Activated CD4-positive, alpha-beta memory T cell treated with anti-CD3 and anti-CD28 coated beads, Interleukin-2, amount 10 ng/mL, durations not matched to agents 7 days and 5 days (primary cell): ENCODE results near the gene FAM222A. TPM values are rescaled to one million over a fixed set of nuclear protein-coding genes. Genes with fewer than 3 reads are reported as not detected.

Experiments
- CTCF ChIA-PET: fragments of 350-600 bp; sonication (Branson Sonifier 250); formaldehyde crosslinking; loops from one replicate; lab custom pipeline; 2021; ENCODE audit warnings: antibody characterized with exemption, inconsistent platforms; lab: Charles Lee
- POLR2A ChIA-PET: fragments of 350-600 bp; sonication (Branson Sonifier 250); formaldehyde crosslinking; loops from one replicate; lab custom pipeline; 2021; ENCODE audit warnings: antibody characterized with exemption; lab: Charles Lee
- DNase-seq: peaks from one replicate; pipeline ENCODE4 v3.0.0-alpha.2; 2020
- H3K27ac Mint-ChIP-seq: one replicate; pipeline ENCODE4 v1.8.0; 2021; ENCODE audit warnings: mild to moderate bottlenecking, mixed read lengths
- H3K27me3 Mint-ChIP-seq: one replicate; pipeline ENCODE4 v1.8.0; 2021; ENCODE audit warnings: mixed read lengths
- H3K36me3 Mint-ChIP-seq: one replicate; pipeline ENCODE4 v1.8.0; 2021; ENCODE audit warnings: low read depth, mixed read lengths
- H3K4me1 Mint-ChIP-seq: one replicate; pipeline ENCODE4 v1.8.0; 2021; ENCODE audit warnings: mixed read lengths
- H3K4me3 Mint-ChIP-seq: one replicate; pipeline ENCODE4 v1.8.0; 2021; ENCODE audit warnings: mild to moderate bottlenecking, mixed read lengths
- H3K9me3 Mint-ChIP-seq: one replicate; pipeline ENCODE4 v1.8.0; 2021; ENCODE audit warnings: mixed read lengths
- total RNA-seq, 2 experiments: library from RNA; stranded (reverse); gene quantifications; one replicate each; pipeline ENCODE4 v1.2.3, GENCODE V29; 2021

FAM222A gene
- under 1 TPM; 0.28 to 0.43 TPM for total RNA-seq

DNA sequence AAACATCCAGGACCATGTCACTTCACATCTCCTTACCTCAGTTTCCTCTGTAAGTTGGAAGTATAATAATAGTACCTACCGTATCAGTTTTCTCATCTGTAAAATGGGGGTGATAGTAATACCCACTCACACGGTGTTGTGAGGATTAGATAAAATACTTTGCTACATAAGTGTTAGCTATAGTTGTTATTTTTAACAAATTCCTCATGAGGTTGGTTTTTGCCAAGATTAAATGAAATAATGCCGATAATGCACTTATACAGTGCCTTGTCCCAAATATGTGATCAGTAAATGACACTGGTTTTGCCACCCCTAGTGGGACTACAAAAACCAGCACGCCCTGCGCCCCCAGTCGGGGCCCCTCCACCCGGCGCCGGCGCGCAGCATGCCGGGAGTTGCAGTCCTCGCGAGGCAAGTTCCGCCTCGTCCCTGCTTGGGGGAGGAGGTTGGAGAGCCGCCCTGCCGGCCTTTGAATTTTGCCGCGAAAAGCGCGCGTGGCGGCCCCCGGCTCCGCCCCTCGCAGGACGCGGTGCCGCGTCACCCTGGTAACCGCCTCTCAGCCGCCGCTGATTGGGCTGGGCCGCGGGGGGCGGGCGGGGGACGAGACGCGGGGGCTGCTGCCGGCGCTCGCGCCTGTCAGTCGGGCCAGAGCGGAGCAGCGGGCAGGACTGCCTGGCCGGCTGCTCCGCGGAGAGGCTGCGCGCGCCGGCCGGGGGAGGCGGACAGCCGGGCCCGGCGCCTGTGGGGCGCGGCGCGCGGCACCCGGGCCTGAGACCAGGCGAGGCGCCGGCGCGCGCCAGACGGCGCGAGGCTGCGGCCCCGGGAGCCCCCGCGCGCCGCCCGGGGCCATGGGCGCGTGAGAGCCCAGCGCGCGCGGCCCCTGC lies at the start of gene FAM222A:
Gene FAM222A (plus strand): TSS at position 639 of the 884 bp plus-strand sequence. CDS start 30,322 bp downstream, outside the sequence.
- Mint-ChIP-seq H3K4me1 (peaks cover 9% of the 10 kb centered on the region), H3K36me3 (no peaks in the 10 kb centered on the region), H3K27ac (no peak within 1 kb of the TSS), H3K27me3 (peaks cover 46% of the 10 kb centered on the region), H3K4me3 (peak within 1 kb of the TSS; percentile 64), H3K9me3 (no peaks in the 10 kb centered on the region)
- peak; percentile 95 for DNase-seq
- ChIA-PET CTCF (interaction anchor here (1.0 to 2.9 kb wide), 6 partner anchors 10 to 236 kb away, joined by 3 to 12 read pairs (median 3); partner anchors contain the start of genes KCTD10 and UBE3B), POLR2A (no interaction called here)

DNA sequence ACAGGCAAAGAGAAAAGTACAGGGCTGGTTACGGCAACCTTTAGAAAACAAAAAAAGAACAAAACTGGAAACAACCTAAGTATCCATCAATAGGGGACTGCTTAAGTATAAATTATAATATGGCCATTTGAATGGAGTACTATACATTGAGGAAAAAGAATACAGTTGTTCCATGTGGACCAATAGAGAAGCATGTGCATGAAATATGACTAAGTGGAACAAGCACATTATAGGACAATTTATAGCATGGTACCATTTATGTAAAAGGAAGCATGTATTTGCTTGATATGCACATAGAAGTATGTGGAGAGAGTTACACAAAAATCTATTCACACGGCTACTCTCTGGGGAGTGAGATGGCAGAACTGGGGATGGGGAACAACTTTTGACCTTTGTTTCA lies 49.2 kb upstream of the FAM222A start:
- no peak for DNase-seq
- H3K27ac Mint-ChIP-seq, result no peak overlapping the region
- POLR2A ChIA-PET, result no interaction called here
- CTCF ChIA-PET, result no interaction called here
- H3K4me3 Mint-ChIP-seq, result no peak overlapping the region
- H3K9me3 Mint-ChIP-seq, result no peaks in the 10 kb centered on the region
- peaks cover 4% of the 10 kb centered on the region for H3K27me3 Mint-ChIP-seq
- no peaks in the 10 kb centered on the region for H3K4me1 Mint-ChIP-seq
- no peaks in the 10 kb centered on the region for H3K36me3 Mint-ChIP-seq

DNA sequence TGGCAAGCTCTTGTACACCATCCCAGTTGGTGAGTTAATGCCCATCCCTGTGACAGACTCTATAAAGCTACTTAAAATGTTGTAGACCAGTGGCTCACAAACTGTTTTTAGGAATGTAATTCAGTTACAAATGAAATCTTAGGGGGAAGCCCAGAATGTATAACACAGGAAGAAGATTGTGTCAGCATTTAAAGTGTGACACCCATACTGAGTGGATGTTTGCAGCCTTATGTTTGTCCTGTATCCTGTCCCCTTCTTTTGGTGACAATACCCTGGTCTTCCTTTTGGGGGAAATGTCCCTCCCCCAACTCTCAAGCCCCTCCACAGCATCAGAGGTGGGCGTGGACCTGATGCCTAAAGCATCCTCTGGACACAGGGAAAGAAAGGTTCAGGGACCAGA lies 47.6 kb upstream of the FAM222A start:
- Mint-ChIP-seq H3K36me3 (no peaks in the 10 kb centered on the region), H3K4me1 (no peaks in the 10 kb centered on the region), H3K27me3 (peaks cover 4% of the 10 kb centered on the region), H3K27ac (no peak overlapping the region), H3K4me3 (no peak overlapping the region), H3K9me3 (no peaks in the 10 kb centered on the region)
- DNase-seq, result no peak
- CTCF ChIA-PET, result no interaction called here
- POLR2A ChIA-PET, result no interaction called here

DNA sequence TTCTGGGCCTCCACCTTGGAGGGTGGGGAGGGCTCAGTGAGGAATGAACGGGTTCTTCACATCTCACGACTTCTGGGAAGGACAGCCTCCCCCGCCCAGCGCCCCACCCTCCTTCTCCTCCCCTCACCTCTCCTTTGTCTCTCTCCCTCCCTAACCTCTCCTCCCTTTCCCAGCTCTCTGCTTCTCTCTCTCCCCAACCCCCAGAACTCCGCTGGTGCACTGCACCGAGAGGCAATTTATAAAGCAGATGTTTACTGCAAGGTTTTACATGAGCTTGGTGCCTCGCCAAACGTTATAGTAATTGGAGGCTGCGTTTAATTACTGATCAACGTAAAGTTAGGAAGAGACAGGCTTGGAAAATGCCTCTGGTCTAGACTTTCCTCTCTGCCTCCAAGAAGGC lies 42.9 kb upstream of the FAM222A start:
- H3K4me3 Mint-ChIP-seq, result no peak overlapping the region
- ChIA-PET POLR2A (no interaction called here), CTCF (no interaction called here)
- no peaks in the 10 kb centered on the region for H3K9me3 Mint-ChIP-seq
- H3K27me3 Mint-ChIP-seq, result peaks cover 4% of the 10 kb centered on the region
- no peak for DNase-seq
- no peaks in the 10 kb centered on the region for H3K36me3 Mint-ChIP-seq
- no peak overlapping the region for H3K27ac Mint-ChIP-seq
- H3K4me1 Mint-ChIP-seq, result no peaks in the 10 kb centered on the region

DNA sequence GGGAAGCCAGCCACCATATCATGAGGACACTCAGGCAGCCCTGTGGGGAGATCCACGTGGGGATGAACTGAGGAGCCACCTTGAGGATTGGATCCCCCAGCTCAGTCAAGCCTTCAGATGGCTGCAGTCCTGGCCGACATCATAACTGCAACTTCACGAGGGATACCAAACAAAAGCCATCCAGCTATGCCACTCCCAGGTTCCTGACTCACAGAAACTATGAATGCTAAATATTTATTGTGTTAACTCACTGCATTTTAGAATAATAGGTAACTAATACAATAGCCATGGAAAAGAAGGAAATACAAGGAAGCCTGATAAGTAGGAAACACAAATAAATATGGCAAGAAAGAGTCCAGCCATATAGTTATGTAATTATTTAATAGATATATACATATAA lies 42.1 kb upstream of the FAM222A start:
- ChIA-PET CTCF (no interaction called here), POLR2A (no interaction called here)
- H3K9me3 Mint-ChIP-seq, result no peaks in the 10 kb centered on the region
- H3K36me3 Mint-ChIP-seq, result no peaks in the 10 kb centered on the region
- peaks cover 4% of the 10 kb centered on the region for H3K27me3 Mint-ChIP-seq
- DNase-seq, result no peak
- no peaks in the 10 kb centered on the region for H3K4me1 Mint-ChIP-seq
- no peak overlapping the region for H3K27ac Mint-ChIP-seq
- H3K4me3 Mint-ChIP-seq, result no peak overlapping the region

DNA sequence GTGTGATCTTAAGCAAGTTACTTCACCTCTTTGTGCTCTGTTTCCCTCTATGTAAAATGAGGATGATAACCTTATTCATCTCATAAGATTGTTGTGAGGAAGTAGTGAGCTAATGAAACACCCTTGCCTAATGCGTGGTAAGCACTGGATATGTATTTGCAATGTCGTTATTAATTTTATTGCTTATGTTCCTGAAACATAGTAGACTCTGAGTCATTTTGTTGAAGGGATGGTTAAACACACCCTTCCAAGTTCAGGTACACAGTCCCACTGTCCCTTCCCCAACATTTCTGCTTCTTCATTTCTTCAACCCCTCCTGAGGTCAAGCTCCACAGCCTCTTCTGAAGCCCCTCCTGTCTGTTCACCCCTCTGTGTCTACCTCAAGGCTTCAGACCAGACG lies 40.2 kb upstream of the FAM222A start:
- no peaks in the 10 kb centered on the region for H3K9me3 Mint-ChIP-seq
- H3K4me3 Mint-ChIP-seq, result no peak overlapping the region
- ChIA-PET POLR2A (no interaction called here), CTCF (no interaction called here)
- no peaks in the 10 kb centered on the region for H3K36me3 Mint-ChIP-seq
- H3K27ac Mint-ChIP-seq, result no peak overlapping the region
- peaks cover 9% of the 10 kb centered on the region for H3K27me3 Mint-ChIP-seq
- H3K4me1 Mint-ChIP-seq, result no peaks in the 10 kb centered on the region
- no peak for DNase-seq

DNA sequence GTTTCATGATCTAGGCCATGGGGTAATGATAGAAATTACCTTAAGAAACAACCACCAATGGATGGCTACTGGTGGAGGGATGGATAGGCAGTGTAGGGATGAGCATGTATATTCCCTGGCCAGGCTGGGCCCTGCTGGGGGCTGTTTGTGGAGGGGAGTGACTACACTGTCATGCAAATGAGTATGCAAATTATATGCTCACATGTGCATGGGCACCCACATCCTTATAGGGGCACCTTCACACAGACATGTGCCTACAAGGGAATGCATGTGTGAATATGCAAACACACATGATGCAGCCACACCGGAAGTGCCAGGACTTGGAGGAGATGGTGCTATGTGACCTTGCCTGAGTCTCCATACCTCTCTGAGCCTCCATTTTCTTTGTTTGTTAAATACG lies 39.7 kb upstream of the FAM222A start:
- CTCF ChIA-PET, result no interaction called here
- no peak for DNase-seq
- H3K4me3 Mint-ChIP-seq, result no peak overlapping the region
- no peaks in the 10 kb centered on the region for H3K4me1 Mint-ChIP-seq
- no peaks in the 10 kb centered on the region for H3K9me3 Mint-ChIP-seq
- H3K27me3 Mint-ChIP-seq, result peaks cover 9% of the 10 kb centered on the region
- H3K27ac Mint-ChIP-seq, result no peak overlapping the region
- POLR2A ChIA-PET, result no interaction called here
- H3K36me3 Mint-ChIP-seq, result no peaks in the 10 kb centered on the region

DNA sequence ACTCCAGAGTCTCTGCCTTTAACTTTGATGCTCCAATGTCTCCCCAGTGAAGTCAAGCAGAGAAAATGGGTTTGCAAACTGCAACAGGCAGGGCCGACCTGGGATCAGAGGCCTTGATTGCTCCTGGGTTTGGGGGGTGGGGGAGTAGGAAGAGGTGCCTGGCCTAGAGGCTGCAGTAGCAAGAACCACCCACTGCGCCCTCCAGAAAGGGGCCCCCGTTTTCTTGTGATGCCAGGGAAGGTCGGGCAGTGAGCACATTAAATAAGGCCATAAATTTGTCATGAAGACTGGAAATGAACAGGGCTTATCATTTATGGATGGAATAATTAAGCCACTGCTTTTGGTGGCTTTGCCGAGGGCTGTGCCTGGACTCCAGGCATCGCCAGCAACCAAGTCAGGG lies 38.2 kb upstream of the FAM222A start:
- peaks cover 9% of the 10 kb centered on the region for H3K27me3 Mint-ChIP-seq
- H3K4me1 Mint-ChIP-seq, result no peaks in the 10 kb centered on the region
- no peak overlapping the region for H3K4me3 Mint-ChIP-seq
- ChIA-PET POLR2A (no interaction called here), CTCF (no interaction called here)
- no peaks in the 10 kb centered on the region for H3K9me3 Mint-ChIP-seq
- no peaks in the 10 kb centered on the region for H3K36me3 Mint-ChIP-seq
- no peak for DNase-seq
- no peak overlapping the region for H3K27ac Mint-ChIP-seq

DNA sequence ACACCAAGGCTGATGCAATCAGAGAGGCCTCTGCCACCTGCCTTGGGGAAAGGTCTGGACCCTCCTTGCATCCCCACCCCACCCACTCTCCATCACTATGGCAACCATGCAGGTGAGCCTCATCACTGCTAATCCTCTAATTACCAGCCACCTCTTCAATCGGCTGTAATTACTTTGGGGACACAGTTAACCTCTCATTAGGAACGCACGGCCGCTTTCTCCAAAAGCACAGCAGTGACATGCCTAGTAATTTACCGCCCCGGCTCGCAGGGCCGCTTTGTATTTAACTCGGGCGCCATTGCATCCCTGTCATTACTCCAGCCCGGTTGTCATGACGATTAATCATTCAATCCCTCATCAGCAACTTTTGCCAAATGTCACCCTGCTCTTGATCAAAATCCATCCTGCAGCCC lies 36.3 kb upstream of the FAM222A start:
- Mint-ChIP-seq H3K9me3 (no peaks in the 10 kb centered on the region), H3K36me3 (no peaks in the 10 kb centered on the region), H3K4me1 (no peaks in the 10 kb centered on the region), H3K27ac (no peak overlapping the region), H3K27me3 (peaks cover 9% of the 10 kb centered on the region), H3K4me3 (no peak overlapping the region)
- CTCF ChIA-PET, result no interaction called here
- POLR2A ChIA-PET, result interaction anchor here (0.7 kb wide), 1 partner anchor 593 kb away, joined by 3 read pairs; no protein-coding TSS in a partner anchor
- no peak for DNase-seq

DNA sequence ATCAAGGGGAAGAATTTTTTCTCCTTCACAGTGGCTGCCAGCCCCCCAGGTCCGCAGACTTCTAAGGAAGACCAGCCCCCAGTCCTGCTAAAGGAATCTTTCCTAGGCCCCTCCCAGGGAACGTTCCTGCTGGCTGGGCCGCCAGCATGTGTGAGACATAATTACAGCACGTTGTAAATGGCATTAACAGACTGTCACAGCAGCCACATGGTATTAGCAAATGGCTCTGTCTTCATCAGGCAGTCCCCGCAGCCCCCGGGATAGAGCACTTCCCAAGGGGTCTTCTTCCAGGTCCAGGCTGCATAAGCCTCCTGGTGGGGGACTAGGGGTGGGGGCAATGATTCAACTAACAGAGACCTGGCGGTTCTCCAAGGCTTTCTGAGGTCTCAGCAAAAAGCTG lies 34.9 kb upstream of the FAM222A start:
- CTCF ChIA-PET, result no interaction called here
- POLR2A ChIA-PET, result no interaction called here
- H3K36me3 Mint-ChIP-seq, result no peaks in the 10 kb centered on the region
- H3K4me3 Mint-ChIP-seq, result no peak overlapping the region
- no peak overlapping the region for H3K27ac Mint-ChIP-seq
- no peaks in the 10 kb centered on the region for H3K9me3 Mint-ChIP-seq
- no peaks in the 10 kb centered on the region for H3K4me1 Mint-ChIP-seq
- H3K27me3 Mint-ChIP-seq, result peaks cover 16% of the 10 kb centered on the region
- DNase-seq, result no peak

DNA sequence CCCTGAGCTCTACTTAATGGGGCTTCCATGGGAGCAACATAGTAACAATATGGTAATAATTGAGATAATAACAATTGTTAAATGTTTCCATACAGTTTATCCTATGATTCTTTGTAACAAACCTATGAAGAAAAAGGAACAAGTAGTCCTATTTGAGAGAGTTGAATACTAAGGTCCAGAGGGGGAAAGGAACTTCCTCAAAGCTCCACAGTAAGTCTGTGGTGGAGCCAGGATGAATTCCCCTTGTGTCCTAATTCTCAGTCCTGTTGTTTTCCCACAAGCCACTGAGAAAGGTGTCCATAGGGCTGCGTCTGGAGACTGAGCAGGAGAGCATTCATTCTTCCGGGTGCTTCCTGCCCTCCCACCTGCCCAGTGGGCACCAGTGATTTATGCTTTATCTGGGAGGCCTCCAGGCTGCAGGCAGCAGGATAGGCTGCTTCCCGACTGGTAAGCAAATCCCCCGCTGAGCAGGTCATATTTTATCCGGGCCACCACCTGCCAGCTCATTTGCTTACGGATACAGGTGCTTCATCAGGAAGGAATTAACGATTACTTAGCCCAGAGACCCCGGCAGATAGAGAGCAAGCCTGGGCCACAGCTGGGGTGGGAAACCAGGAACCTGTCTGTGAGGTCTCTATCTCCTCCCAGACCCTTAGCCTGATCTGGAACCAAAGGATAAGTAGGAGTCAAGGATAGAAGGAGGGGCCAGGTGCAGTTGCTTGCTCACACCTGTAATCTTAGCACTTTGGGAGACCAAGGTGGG lies 33.9 kb upstream of the FAM222A start:
- no peak for DNase-seq
- no peak overlapping the region for H3K4me3 Mint-ChIP-seq
- ChIA-PET POLR2A (no interaction called here), CTCF (no interaction called here)
- H3K9me3 Mint-ChIP-seq, result no peaks in the 10 kb centered on the region
- H3K4me1 Mint-ChIP-seq, result no peaks in the 10 kb centered on the region
- H3K36me3 Mint-ChIP-seq, result no peaks in the 10 kb centered on the region
- H3K27me3 Mint-ChIP-seq, result peaks cover 19% of the 10 kb centered on the region
- no peak overlapping the region for H3K27ac Mint-ChIP-seq

DNA sequence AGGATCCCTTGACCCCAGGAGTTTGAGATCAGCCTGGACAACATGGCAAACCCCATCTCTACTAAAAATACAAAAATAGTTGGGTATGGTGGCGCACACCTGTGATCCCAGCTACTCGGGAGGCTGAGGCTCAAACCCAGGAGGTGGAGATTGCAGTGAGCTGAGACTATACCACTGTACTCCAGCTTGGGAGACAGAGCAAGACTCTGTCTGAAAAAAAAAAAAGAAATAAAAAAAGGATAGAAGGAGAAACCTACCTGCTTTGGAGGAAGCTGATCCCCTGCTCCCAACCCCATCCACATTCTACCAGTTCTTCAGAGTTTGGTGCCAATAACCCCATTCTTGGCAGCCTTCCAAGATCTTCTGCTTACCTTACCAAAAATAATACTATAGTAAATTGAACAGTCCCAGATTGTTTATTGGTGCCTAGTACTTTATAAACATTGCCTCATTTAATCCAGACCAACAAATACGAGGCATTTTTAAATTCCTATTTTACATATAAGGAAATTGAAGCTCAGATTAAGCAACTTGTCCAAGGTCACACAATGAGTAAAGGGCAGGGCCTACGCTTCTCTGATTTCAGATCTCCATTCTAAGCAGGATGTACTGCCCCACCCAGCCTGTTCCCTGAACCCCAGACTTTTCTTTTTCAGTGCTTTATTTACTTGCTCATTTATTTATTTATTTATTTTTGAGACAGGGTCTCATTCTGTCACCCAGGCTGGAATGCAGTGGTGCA lies 33.2 kb upstream of the FAM222A start:
- ChIA-PET POLR2A (no interaction called here), CTCF (no interaction called here)
- Mint-ChIP-seq H3K9me3 (no peaks in the 10 kb centered on the region), H3K27me3 (peaks cover 19% of the 10 kb centered on the region), H3K36me3 (no peaks in the 10 kb centered on the region), H3K4me1 (no peaks in the 10 kb centered on the region), H3K4me3 (no peak overlapping the region), H3K27ac (no peak overlapping the region)
- no peak for DNase-seq
